H1 (cell line): ENCODE results near the gene PLEK. TPM values are rescaled to one million over a fixed set of nuclear protein-coding genes. Genes with fewer than 3 reads are reported as not detected.

Source experiments
- CTCF ChIA-PET: fragments of 300-600 bp; sonication (Branson Sonifier 250); formaldehyde crosslinking; loops from one replicate; lab custom pipeline; 2021; ENCODE audit not compliant: partially characterized antibody; lab: Charles Lee
- POLR2A ChIA-PET: fragments of 300-600 bp; sonication (Branson Sonifier 250); formaldehyde crosslinking; loops from one replicate; lab custom pipeline; 2021; ENCODE audit warnings: inconsistent platforms; ENCODE audit not compliant: partially characterized antibody; lab: Charles Lee
- DNase-seq, 2 experiments: peaks; one replicate each; pipeline versions ENCODE4 v3.0.0 to v3.0.0-alpha.2; 2010 to 2022; ENCODE audit warnings: low spot score in 2 of 2, low read depth in 1 of 2, mixed read lengths in 1 of 2
- FAIRE-seq: peaks from 2 replicates; lab custom pipeline; 2011; peaks lifted over from hg19 to GRCh38; lab: Jason Lieb, UNC
- H2AFZ ChIP-seq: 2 replicates; pipeline ENCODE4 v1.8.1; 2012; ENCODE audit warnings: low read length, inconsistent platforms
- H2AK5ac ChIP-seq: 2 replicates; pipeline ENCODE4 v1.6.1; 2013; ENCODE audit warnings: low read depth, low read length
- H2BK120ac ChIP-seq: replicated peaks from 2 replicates; pipeline ENCODE3; 2013; ENCODE audit warnings: low read depth, low read length, inconsistent platforms
- H2BK12ac ChIP-seq: 2 replicates; pipeline ENCODE4 v1.6.1; 2013; ENCODE audit warnings: low read depth, low read length
- H2BK15ac ChIP-seq: 2 replicates; pipeline ENCODE4 v1.6.1; 2013; ENCODE audit warnings: low read length
- H2BK20ac ChIP-seq: 2 replicates; pipeline ENCODE4 v1.6.1; 2013; ENCODE audit warnings: low read length
- H2BK5ac ChIP-seq: 2 replicates; pipeline ENCODE4 v1.6.1; 2013; ENCODE audit warnings: low read depth, low read length
- H3K14ac ChIP-seq: 2 replicates; pipeline ENCODE4 v1.6.1; 2013; ENCODE audit warnings: inconsistent platforms; ENCODE audit not compliant: insufficient read length
- H3K18ac ChIP-seq: 2 replicates; pipeline ENCODE4 v1.6.1; 2013; ENCODE audit warnings: low read length; ENCODE audit errors: extremely low read depth
- H3K23ac ChIP-seq: 2 replicates; pipeline ENCODE4 v1.6.1; 2013; ENCODE audit warnings: inconsistent platforms; ENCODE audit not compliant: insufficient read length
- H3K23me2 ChIP-seq: 2 replicates; pipeline ENCODE4 v1.6.1; 2013; ENCODE audit warnings: low read depth, low read length
- H3K27ac ChIP-seq: 2 replicates; pipeline ENCODE4 v1.6.1; 2011; ENCODE audit warnings: low read depth, low read length, inconsistent platforms
- H3K27me3 ChIP-seq, 4 experiments: replicated peaks in 1 of 4; 1 replicate in 1 of 4; 2 replicates in 3 of 4; pipeline versions ENCODE4 v1.6.1 to v1.8.1; 2011 to 2013; ENCODE audit warnings: low read length in 3 of 4, mild to moderate bottlenecking in 3 of 4, inconsistent platforms in 2 of 4, mixed read lengths in 2 of 4, moderate library complexity in 1 of 4; ENCODE audit not compliant: control insufficient read depth in 3 of 4, insufficient read depth in 3 of 4; ENCODE audit errors: extremely low read depth in 1 of 4
- H3K36me3 ChIP-seq, 4 experiments: 2 replicates each; pipeline versions ENCODE4 v1.6.1 to v1.8.1; 2011 to 2013; ENCODE audit warnings: mild to moderate bottlenecking in 4 of 4, low read length in 3 of 4, moderate library complexity in 2 of 4, control low read depth in 1 of 4, inconsistent platforms in 1 of 4; ENCODE audit not compliant: insufficient read depth in 4 of 4, control insufficient read depth in 2 of 4
- H3K4ac ChIP-seq: replicated peaks from 2 replicates; pipeline ENCODE3; 2013; ENCODE audit warnings: low read length, low read depth, mixed read lengths, inconsistent platforms; ENCODE audit not compliant: insufficient read length
- H3K4me1 ChIP-seq, 4 experiments: replicated peaks in 1 of 4; 1 replicate in 1 of 4; 2 replicates in 3 of 4; pipeline versions ENCODE4 v1.6.1 to v1.8.1; 2011 to 2013; ENCODE audit warnings: low read length in 3 of 4, inconsistent platforms in 2 of 4, mixed read lengths in 1 of 4; ENCODE audit not compliant: insufficient read depth in 4 of 4, control insufficient read depth in 3 of 4
- H3K4me2 ChIP-seq, 2 experiments: 2 replicates each; pipeline versions ENCODE4 v1.6.1 to v1.8.1; 2011 to 2013; ENCODE audit warnings: low read depth in 2 of 2, low read length in 2 of 2, control low read depth in 1 of 2, inconsistent platforms in 1 of 2, mild to moderate bottlenecking in 1 of 2; ENCODE audit not compliant: insufficient read depth in 1 of 2
- H3K4me3 ChIP-seq, 4 experiments: fragments of 200-600, 300-600 bp in 1 of 4; sonication (generic), shearing (Covaris generic), sonication (Bioruptor Twin) in 1 of 4; 2 replicates each; pipeline versions ENCODE4 v1.5.1 to v1.8.1; 2011 to 2016; ENCODE audit warnings: low read length in 4 of 4, low read depth in 3 of 4, control low read depth in 2 of 4, inconsistent platforms in 2 of 4, mild to moderate bottlenecking in 2 of 4, mixed read lengths in 1 of 4, moderate library complexity in 1 of 4; ENCODE audit not compliant: insufficient read depth in 2 of 4; ENCODE audit errors: extremely low read depth in 1 of 4
- H3K56ac ChIP-seq: replicated peaks from 2 replicates; pipeline ENCODE3; 2013; ENCODE audit warnings: low read depth, mild to moderate bottlenecking, mixed read lengths, low read length, inconsistent platforms; ENCODE audit not compliant: insufficient read length
- H3K79me1 ChIP-seq: 2 replicates; pipeline ENCODE4 v1.6.1; 2013; ENCODE audit warnings: low read depth, low read length, control low read depth
- H3K79me2 ChIP-seq, 2 experiments: 2 replicates each; pipeline versions ENCODE4 v1.6.1 to v1.8.1; 2012 to 2013; ENCODE audit warnings: low read length in 2 of 2, mild to moderate bottlenecking in 2 of 2, inconsistent platforms in 1 of 2; ENCODE audit not compliant: insufficient read depth in 2 of 2, control insufficient read depth in 1 of 2
- H3K9ac ChIP-seq, 4 experiments: replicated peaks in 1 of 4; 1 replicate in 1 of 4; 2 replicates in 3 of 4; pipeline versions ENCODE4 v1.6.1 to v1.8.1; 2011 to 2013; ENCODE audit warnings: low read depth in 3 of 4, low read length in 3 of 4, control low read depth in 2 of 4, mild to moderate bottlenecking in 2 of 4, moderate library complexity in 2 of 4, inconsistent platforms in 1 of 4; ENCODE audit errors: extremely low read depth in 1 of 4
- H3K9me3 ChIP-seq, 2 experiments: 2 replicates each; pipeline versions ENCODE4 v1.6.1 to v1.8.1; 2012 to 2013; ENCODE audit warnings: mild to moderate bottlenecking in 2 of 2, moderate library complexity in 2 of 2, control low read depth in 1 of 2, inconsistent platforms in 1 of 2, low read depth in 1 of 2, low read length in 1 of 2, mixed read lengths in 1 of 2; ENCODE audit not compliant: insufficient read depth in 2 of 2
- H4K20me1 ChIP-seq, 2 experiments: replicated peaks in 1 of 2; 2 replicates each; pipeline versions ENCODE3 to v1.8.1; 2011 to 2013; ENCODE audit warnings: inconsistent platforms in 2 of 2, low read length in 2 of 2, mild to moderate bottlenecking in 1 of 2; ENCODE audit not compliant: insufficient read depth in 2 of 2, control insufficient read depth in 1 of 2
- H4K5ac ChIP-seq: 2 replicates; pipeline ENCODE4 v1.6.1; 2013; ENCODE audit warnings: low read length, low read depth, mixed read lengths, inconsistent platforms; ENCODE audit not compliant: insufficient read length
- H4K8ac ChIP-seq: 2 replicates; pipeline ENCODE4 v1.8.0; 2013; ENCODE audit warnings: mild to moderate bottlenecking, moderate library complexity, low read length, inconsistent platforms; ENCODE audit not compliant: insufficient read depth; ENCODE audit errors: extremely low read depth
- H4K91ac ChIP-seq: replicated peaks from 2 replicates; pipeline ENCODE3; 2013; ENCODE audit warnings: low read length, mixed read lengths, inconsistent platforms; ENCODE audit not compliant: insufficient read length
- SRF ChIP-seq: IDR thresholded peaks from 2 replicates; pipeline ENCODE4 v1.6.1; 2011; ENCODE audit warnings: mild to moderate bottlenecking, low read depth, low read length, moderate library complexity
- WGBS, 2 experiments: shearing (Covaris generic) in 1 of 2; methylation state at CpG; one replicate each; pipeline versions ENCODE4 v1.1.6 to v1.1.7; 2013 to 2015; ENCODE audit warnings: low lambda C conversion rate in 2 of 2, mixed read lengths in 2 of 2, inconsistent platforms in 1 of 2, low coverage in 1 of 2, missing lambda C conversion rate in 1 of 2; ENCODE audit not compliant: insufficient replicate concordance in 2 of 2, insufficient coverage in 1 of 2, insufficient read length in 1 of 2; ENCODE audit errors: extremely low coverage in 1 of 2, missing lambda C conversion rate in 1 of 2; 5-methylcytosine and 5-hydroxymethylcytosine counted together
- polyA plus RNA-seq, 7 experiments: library from polyadenylated mRNA; depleted of rRNA in 3 of 7; stranded (reverse) in 5 of 7; unstranded in 2 of 7; fragments of >200 nt in 5 of 7; fragments of 200-250 nt in 2 of 7; gene quantifications; 1 replicate in 5 of 7; 2 replicates in 1 of 7; 4 replicates in 1 of 7; pipeline versions ENCODE4 v1.2.1 to v1.2.3, GENCODE V29; 2011 to 2013; ENCODE audit warnings: missing spikeins in 2 of 7, mixed read lengths in 2 of 7
- total RNA-seq: library from RNA; stranded (reverse); fragmentation: NEBNext Ultra II Directional; extraction: Animal tissue kit (Norgen Biotek cat#: 25700); gene quantifications from 2 replicates; pipeline ENCODE4 v1.2.1, GENCODE V29; 2021

The PLEK gene
- total and polyA plus RNA-seq, 2 of the 8 experiments (the other 6 are each of a cell fraction or from before 2014, with no cell fraction given), result not detected

GRCh38 chr2:68403199-68403644 lies 38.1 kb downstream of the PLEK start:
- Histone ChIP-seq H4K8ac (no peak overlapping the region), H3K23me2 (no peaks in the 10 kb centered on the region), H2BK12ac (no peak overlapping the region), H2BK5ac (no peak overlapping the region), H4K20me1 (no peaks in the 10 kb centered on the region), H3K79me2 (no peaks in the 10 kb centered on the region), H3K4me1 (no peaks in the 10 kb centered on the region), H2AFZ (no peak overlapping the region), H3K56ac (no peak overlapping the region), H2BK15ac (no peak overlapping the region), H3K27ac (no peak overlapping the region), H4K91ac (no peak overlapping the region), H3K23ac (no peak overlapping the region), H3K14ac (no peak overlapping the region), H2BK20ac (no peak overlapping the region), H2BK120ac (no peak overlapping the region), H3K4me3 (no peak overlapping the region), H3K79me1 (no peaks in the 10 kb centered on the region), H2AK5ac (no peak overlapping the region), H3K27me3 (0 out of 7 replicates have a peak, but pooled peaks cover 0 to 2% (median 0%) of the 10 kb centered on the region in 4 experiments), H3K4ac (no peak overlapping the region), H3K9me3 (no peaks in the 10 kb centered on the region), H3K9ac (no peak overlapping the region), H4K5ac (no peak overlapping the region), H3K18ac (no peak overlapping the region), H3K36me3 (no peaks in the 10 kb centered on the region), H3K4me2 (no peak overlapping the region)
- WGBS, 2 experiments, result 66% methylated on average over 4 of the region's 4 CpGs; no CpG with 5 or more reads in 1 of the 2 experiments
- FAIRE-seq (no peak), DNase-seq (no peak)
- ChIA-PET CTCF (interaction anchor here (1.1 to 1.2 kb wide), 2 partner anchors 10 to 38 kb away, joined by 3 read pairs; no protein-coding TSS in a partner anchor), POLR2A (no interaction called here)
- no peak for TF ChIP-seq SRF
